H7 (cell line): ENCODE data around the gene FAM184B. TPM values are rescaled to one million over a fixed set of nuclear protein-coding genes. Genes with fewer than 3 reads are reported as not detected.
"Not testable (repeated sequence)": the region's sequence is repeated elsewhere in the genome, so short reads cannot be mapped to it uniquely, and the experiment has no call there.

Source experiments
- DNase-seq: peaks from one replicate; pipeline ENCODE4 v3.0.0; 2012
- H3K27me3 ChIP-seq: 2 replicates; pipeline ENCODE4 v1.6.0; 2011; ENCODE audit warnings: mild to moderate bottlenecking, low read length; ENCODE audit not compliant: control insufficient read depth, insufficient read depth
- H3K36me3 ChIP-seq: replicated peaks from 2 replicates; pipeline ENCODE4 v1.5.1; 2011; ENCODE audit warnings: low read length; ENCODE audit not compliant: control insufficient read depth, insufficient read depth
- H3K4me3 ChIP-seq: 2 replicates; pipeline ENCODE4 v1.5.1; 2011; ENCODE audit warnings: low read depth, mild to moderate bottlenecking, control low read depth, low read length, moderate library complexity; ENCODE audit not compliant: insufficient read depth
- total RNA-seq: library from RNA; depleted of rRNA; stranded (reverse); fragments of >200 nt; shearing (Covaris generic); gene quantifications from 2 replicates; pipeline ENCODE4 v1.2.3, GENCODE V29; 2014

FAM184B gene
- total RNA-seq, 1 experiment from 2014 or later: not detected

DNA sequence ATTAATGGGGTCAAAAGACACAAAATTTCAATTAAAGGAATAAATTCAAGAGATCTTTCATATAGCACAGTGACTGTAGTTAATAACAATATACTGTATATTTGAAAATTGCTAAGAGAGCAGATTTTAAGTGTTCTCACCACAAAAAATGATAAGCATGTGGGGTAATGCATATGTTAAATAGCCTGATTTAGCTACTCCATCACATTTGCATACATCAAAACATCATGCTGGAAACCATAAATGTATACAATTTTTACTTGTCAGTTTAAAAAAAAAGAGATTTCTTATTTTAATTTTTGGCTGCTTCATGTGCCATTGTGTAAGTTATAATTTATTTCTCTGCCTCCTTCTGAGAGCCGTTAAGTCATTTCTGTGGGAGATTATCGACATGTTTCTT, 65.9 kb downstream of the FAM184B start:
- no peak overlapping the region for H3K4me3 ChIP-seq
- no peaks in the 10 kb centered on the region for H3K27me3 ChIP-seq
- no peak for DNase-seq
- H3K36me3 ChIP-seq: no peaks in the 10 kb centered on the region

- DNase-seq: no peak
- H3K4me3 ChIP-seq: no peak overlapping the region
- no peaks in the 10 kb centered on the region for H3K36me3 ChIP-seq
- 0 out of 2 replicates have a peak, but pooled peaks cover 2% of the 10 kb centered on the region for H3K27me3 ChIP-seq
Measured at GRCh38 chr4:17713779-17714178, 67.6 kb downstream of the FAM184B start.

GRCh38 chr4:17712166-17712565, 69.3 kb downstream of the FAM184B start:
- Histone ChIP-seq H3K36me3 (no peaks in the 10 kb centered on the region), H3K4me3 (no peak overlapping the region), H3K27me3 (0 out of 2 replicates have a peak, but pooled peaks cover 2% of the 10 kb centered on the region)
- DNase-seq: no peak

- not testable (repeated sequence) for H3K27me3 ChIP-seq, H3K36me3 ChIP-seq, H3K4me3 ChIP-seq, DNase-seq
Measured at GRCh38 chr4:17711206-17711605, 70.2 kb downstream of the FAM184B start.

- Histone ChIP-seq H3K4me3 (no peak overlapping the region), H3K36me3 (no peaks in the 10 kb centered on the region), H3K27me3 (0 out of 2 replicates have a peak, but pooled peaks cover 2% of the 10 kb centered on the region)
- DNase-seq: peak; percentile 23
Measured at GRCh38 chr4:17709763-17710068, 71.7 kb downstream of the FAM184B start.

GRCh38 chr4:17708992-17709762, 72.2 kb downstream of the FAM184B start:
- DNase-seq: peak; percentile 37
- Histone ChIP-seq H3K27me3 (0 out of 2 replicates have a peak, but pooled peaks cover 2% of the 10 kb centered on the region), H3K36me3 (no peaks in the 10 kb centered on the region), H3K4me3 (no peak overlapping the region)

- no peaks in the 10 kb centered on the region for H3K36me3 ChIP-seq
- H3K4me3 ChIP-seq: no peak overlapping the region
- DNase-seq: no peak
- 0 out of 2 replicates have a peak, but pooled peaks cover 2% of the 10 kb centered on the region for H3K27me3 ChIP-seq
Measured at GRCh38 chr4:17707671-17708070, 73.8 kb downstream of the FAM184B start.

DNA sequence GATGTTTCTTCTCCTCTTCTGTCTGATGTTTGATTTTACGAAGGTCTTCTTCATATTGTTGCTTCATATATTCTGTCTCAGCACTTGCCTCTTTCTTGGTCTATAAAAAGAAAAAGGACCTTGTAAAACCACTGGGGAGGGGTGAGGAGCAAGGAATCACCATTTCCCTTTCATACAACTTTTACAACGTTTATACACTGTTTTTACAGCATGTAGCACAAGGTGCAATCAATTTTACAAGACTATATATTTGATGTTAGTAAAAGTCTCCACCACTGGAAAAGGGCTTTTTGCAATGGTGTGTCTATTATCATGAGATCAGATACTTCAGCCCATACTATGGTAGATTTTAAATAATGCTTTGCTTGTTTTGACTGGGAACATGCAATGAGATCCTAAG, 76.3 kb downstream of the FAM184B start:
- 0 out of 2 replicates have a peak, but pooled peaks cover 2% of the 10 kb centered on the region for H3K27me3 ChIP-seq
- no peak for DNase-seq
- H3K36me3 ChIP-seq: no peaks in the 10 kb centered on the region

DNA sequence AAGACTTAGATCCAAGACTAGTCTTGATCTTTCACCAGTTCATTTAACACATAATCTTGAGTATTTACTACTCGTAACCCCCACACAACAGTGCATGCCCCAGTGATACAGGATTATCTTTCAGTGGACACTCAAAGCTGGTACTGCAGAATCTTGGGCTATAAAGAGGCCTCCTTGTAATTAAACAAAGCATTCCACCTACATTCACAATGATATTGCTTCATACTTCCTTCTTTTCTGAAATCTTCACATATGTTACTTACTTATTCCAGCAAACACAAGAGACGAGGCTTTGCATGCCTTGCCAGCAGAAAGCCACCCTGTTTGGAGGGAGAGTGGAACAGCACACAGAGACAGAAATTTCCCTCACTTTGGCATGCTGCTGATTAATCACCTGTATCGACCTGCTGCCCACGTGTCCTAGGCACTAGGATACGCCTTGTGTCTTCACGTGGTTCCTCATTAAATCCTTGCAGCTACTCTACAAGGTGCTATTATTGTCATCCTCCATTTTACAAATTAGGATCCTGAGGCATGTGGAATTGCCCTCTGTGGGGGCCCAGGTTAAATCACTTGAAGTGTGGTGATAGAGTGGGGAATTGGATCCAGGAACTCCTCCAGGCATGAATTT, 77.3 kb downstream of the FAM184B start:
- Histone ChIP-seq H3K27me3 (0 out of 2 replicates have a peak, but pooled peaks cover 2% of the 10 kb centered on the region), H3K4me3 (no peak overlapping the region), H3K36me3 (no peaks in the 10 kb centered on the region)
- no peak for DNase-seq

More for the DNA sequence above, 76.3 kb downstream of the FAM184B start:
- H3K4me3 ChIP-seq: no peak overlapping the region

- Histone ChIP-seq H3K27me3 (no peaks in the 10 kb centered on the region), H3K36me3 (no peaks in the 10 kb centered on the region), H3K4me3 (no peak overlapping the region)
- DNase-seq: no peak
Measured at GRCh38 chr4:17702641-17703040, 78.8 kb downstream of the FAM184B start.

DNA sequence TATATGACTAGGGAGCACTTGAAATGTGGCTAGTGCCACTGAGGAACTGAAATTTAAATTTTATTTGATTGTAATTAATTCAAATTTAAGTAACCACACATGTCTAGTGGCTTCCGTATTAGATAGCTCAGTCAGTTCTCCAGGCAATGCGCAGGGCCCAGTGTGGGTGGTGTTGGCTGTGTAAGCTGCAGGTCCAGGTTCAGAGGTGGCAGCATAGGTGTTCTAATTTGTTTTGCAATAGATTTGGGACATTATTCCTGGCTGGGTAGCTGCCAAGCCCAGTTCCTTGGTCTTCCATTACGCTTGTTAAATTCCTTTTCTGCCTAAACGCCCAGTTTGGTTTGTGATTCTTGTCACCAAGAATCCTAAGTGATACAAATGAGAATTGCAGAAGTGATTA, 79.5 kb downstream of the FAM184B start:
- DNase-seq: no peak
- H3K36me3 ChIP-seq: no peaks in the 10 kb centered on the region
- no peaks in the 10 kb centered on the region for H3K27me3 ChIP-seq
- H3K4me3 ChIP-seq: no peak overlapping the region

DNA sequence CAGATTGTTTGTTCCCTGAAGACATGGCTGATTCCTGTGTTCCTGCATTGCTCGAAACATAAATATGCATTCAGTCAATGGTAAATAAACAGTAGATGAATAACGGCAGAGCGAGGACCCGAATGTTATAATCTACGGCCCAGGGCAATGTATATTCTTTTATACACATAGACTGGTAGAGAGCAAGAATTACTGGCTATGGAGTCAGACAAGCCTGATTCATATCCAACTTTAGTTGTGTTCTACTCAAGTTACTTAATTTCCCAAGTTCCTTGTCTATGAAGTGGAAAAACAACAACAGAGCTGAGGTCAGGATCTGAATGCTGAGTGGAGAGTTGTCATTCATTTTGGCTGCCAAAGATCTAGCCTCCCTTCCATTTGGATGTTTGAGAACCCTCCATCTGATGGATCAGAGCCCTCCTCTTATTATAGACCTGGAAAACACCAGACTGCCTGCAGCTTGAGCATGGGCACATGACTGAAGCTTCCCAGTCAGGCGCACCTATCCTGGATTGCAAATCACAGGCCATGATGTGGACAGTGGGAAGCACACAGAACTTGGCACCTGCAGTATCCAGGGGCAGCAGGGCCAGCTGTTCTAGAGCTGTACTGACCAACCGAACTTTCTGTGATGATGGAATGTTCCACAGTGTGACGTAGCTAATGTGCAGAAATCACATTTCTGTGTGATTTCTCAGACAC, 80.1 kb downstream of the FAM184B start:
- DNase-seq: no peak
- Histone ChIP-seq H3K4me3 (no peak overlapping the region), H3K27me3 (no peaks in the 10 kb centered on the region), H3K36me3 (no peaks in the 10 kb centered on the region)

GRCh38 chr4:17699380-17699779, 82.0 kb downstream of the FAM184B start:
- Histone ChIP-seq H3K4me3 (no peak overlapping the region), H3K36me3 (no peaks in the 10 kb centered on the region), H3K27me3 (no peaks in the 10 kb centered on the region)
- no peak for DNase-seq

DNA sequence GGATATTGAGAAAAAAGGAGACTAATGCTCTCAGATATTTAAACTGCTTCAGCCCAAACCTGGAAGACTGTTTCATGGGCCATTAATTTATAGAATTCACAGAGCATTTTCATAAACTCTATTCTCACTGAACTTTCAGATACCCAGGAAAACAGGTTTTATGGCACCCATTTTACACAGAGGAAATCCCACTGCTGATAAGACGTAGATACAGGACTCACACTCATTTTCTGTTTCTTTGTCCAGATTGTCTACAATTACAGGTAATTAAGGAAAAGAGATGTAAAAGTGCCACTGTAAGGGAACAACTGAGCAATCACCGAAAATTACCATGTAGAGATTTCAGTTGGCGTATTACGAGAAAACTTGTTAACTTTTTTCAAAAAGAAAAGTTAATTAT, 83.3 kb downstream of the FAM184B start:
- Histone ChIP-seq H3K27me3 (no peaks in the 10 kb centered on the region), H3K36me3 (no peaks in the 10 kb centered on the region), H3K4me3 (no peak overlapping the region)
- DNase-seq: no peak

DNA sequence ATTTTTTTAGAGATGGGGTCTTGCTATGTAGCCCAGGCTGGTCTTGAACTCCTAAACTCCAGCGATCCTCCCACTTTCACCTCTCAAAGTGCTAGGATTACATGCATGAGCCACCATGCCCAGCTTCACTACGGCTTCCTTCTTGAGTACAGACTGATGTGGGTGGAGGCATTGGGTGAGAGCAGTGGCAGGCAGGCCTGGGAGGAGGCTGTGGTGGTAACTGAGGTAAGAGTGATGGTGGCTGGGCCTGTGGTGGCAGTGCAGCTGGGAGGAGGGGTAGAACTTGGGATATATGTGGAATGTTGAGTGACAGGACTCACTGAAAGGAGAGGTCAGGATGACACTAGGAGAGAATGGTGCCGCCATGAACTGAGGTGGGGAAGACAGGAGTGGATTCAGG, 86.1 kb downstream of the FAM184B start:
- DNase-seq: no peak
- H3K27me3 ChIP-seq: no peaks in the 10 kb centered on the region
- no peaks in the 10 kb centered on the region for H3K36me3 ChIP-seq
- no peak overlapping the region for H3K4me3 ChIP-seq
